PC-9 (cell line): ENCODE measurements around the gene B3GALNT1.

ENCODE experiments used
- CTCF ChIP-seq: fragments of 200-600 bp; sonication (generic); conservative IDR thresholded peaks from 2 replicates; pipeline ENCODE4 v1.6.1; 2017; ENCODE audit warnings: mixed run types, antibody characterized with exemption, mild to moderate bottlenecking, moderate library complexity
- EZH2 ChIP-seq: fragments of 200-600 bp; sonication (generic); IDR thresholded peaks from 2 replicates; pipeline ENCODE4 v1.8.0; 2017; ENCODE audit warnings: antibody characterized with exemption, low read depth

- TF ChIP-seq CTCF, result no peak
- TF ChIP-seq EZH2, result no peak
Observed at GRCh38 chr3:161038725-161039124, 66.4 kb downstream of the B3GALNT1 start.
